ENCODE results near the gene RGS19.

- TF ChIP-seq CTCF (IDR thresholded peaks at IDR 0.05) (no peak), EZH2 (IDR thresholded peaks at IDR 0.05) (no peak)
Observed at GRCh38 chr20:64067733-64068307, 11.5 kb downstream of the RGS19 start.
